Liver (tissue), 9 donors: Measurements from ENCODE around the gene ID3. TPM values are rescaled to one million over a fixed set of nuclear protein-coding genes. Genes with fewer than 3 reads are reported as not detected.

Experiments used
- DNase-seq: peaks from one replicate; pipeline ENCODE4 v3.0.0-alpha.2; 2017; ENCODE audit warnings: low spot score
- H3K27ac ChIP-seq, 2 donors: one replicate each; pipeline ENCODE4 v1.7.0; 2013; ENCODE audit warnings: inconsistent platforms in 2 of 2, low read length in 2 of 2, control low read depth in 1 of 2, low read depth in 1 of 2, mild to moderate bottlenecking in 1 of 2
- H3K27me3 ChIP-seq, 4 donors: one replicate each; pipeline versions ENCODE4 v1.6.1 to v1.7.0; 2013; ENCODE audit warnings: low read length in 3 of 4, inconsistent platforms in 1 of 4, mild to moderate bottlenecking in 1 of 4, moderate library complexity in 1 of 4; ENCODE audit not compliant: control insufficient read depth in 4 of 4, insufficient read depth in 4 of 4
- H3K36me3 ChIP-seq, 4 donors: one replicate each; pipeline versions ENCODE4 v1.6.1 to v1.7.0; 2013; ENCODE audit warnings: low read length in 3 of 4, mild to moderate bottlenecking in 3 of 4, low read depth in 1 of 4, moderate library complexity in 1 of 4; ENCODE audit not compliant: control insufficient read depth in 4 of 4, insufficient read depth in 3 of 4
- H3K4me1 ChIP-seq, 4 donors: one replicate each; pipeline versions ENCODE4 v1.6.1 to v1.7.0; 2013; ENCODE audit warnings: low read length in 3 of 4, mild to moderate bottlenecking in 3 of 4, moderate library complexity in 1 of 4; ENCODE audit not compliant: control insufficient read depth in 4 of 4, insufficient read depth in 4 of 4
- H3K4me3 ChIP-seq, 3 donors: one replicate each; pipeline versions ENCODE4 v1.6.1 to v1.7.0; 2013; ENCODE audit warnings: low read length in 3 of 3, control low read depth in 1 of 3, low read depth in 1 of 3, mild to moderate bottlenecking in 1 of 3
- H3K9ac ChIP-seq, 2 donors: one replicate each; pipeline ENCODE4 v1.7.0; 2013; ENCODE audit warnings: low read length in 2 of 2, mild to moderate bottlenecking in 2 of 2, moderate library complexity in 2 of 2, control low read depth in 1 of 2, low read depth in 1 of 2
- H3K9me3 ChIP-seq, 4 donors: one replicate each; pipeline versions ENCODE4 v1.6.1 to v1.7.0; 2013; ENCODE audit warnings: low read length in 3 of 4; ENCODE audit not compliant: control insufficient read depth in 4 of 4
- ATF3 ChIP-seq: IDR thresholded peaks from 2 replicates; pipeline ENCODE4 v1.6.1; 2016; ENCODE audit warnings: antibody characterized with exemption
- CTCF ChIP-seq: fragments of 150-350 bp; IDR thresholded peaks from 2 replicates; pipeline ENCODE4 v1.5.1; 2017; ENCODE audit warnings: improper control_type of control experiment, low read depth, low read length; ENCODE audit not compliant: missing input control
- EGR1 ChIP-seq, 2 donors: IDR thresholded peaks; 2 replicates each; pipeline ENCODE4 v1.6.1; 2016 to 2018; ENCODE audit warnings: antibody characterized with exemption in 2 of 2, low read depth in 2 of 2
- FOXA1 ChIP-seq: IDR thresholded peaks from 2 replicates; pipeline ENCODE4 v1.6.1; 2016; ENCODE audit warnings: antibody characterized with exemption
- FOXA2 ChIP-seq: IDR thresholded peaks from 2 replicates; pipeline ENCODE4 v1.6.1; 2016; ENCODE audit warnings: antibody characterized with exemption
- GABPA ChIP-seq, 2 donors: IDR thresholded peaks in 1 of 2; conservative IDR thresholded peaks in 1 of 2; 2 replicates each; pipeline ENCODE4 v1.6.1; 2016; ENCODE audit warnings: antibody characterized with exemption in 2 of 2, mild to moderate bottlenecking in 1 of 2, moderate library complexity in 1 of 2
- HNF4A ChIP-seq, 2 donors: conservative IDR thresholded peaks; 2 replicates each; pipeline ENCODE4 v1.6.1; 2016; ENCODE audit warnings: antibody characterized with exemption in 2 of 2, mild to moderate bottlenecking in 2 of 2
- HNF4G ChIP-seq: IDR thresholded peaks from 2 replicates; pipeline ENCODE4 v1.6.1; 2016; ENCODE audit warnings: antibody characterized with exemption
- JUND ChIP-seq, 2 donors: IDR thresholded peaks; 2 replicates each; pipeline ENCODE4 v1.6.1; 2016; ENCODE audit warnings: antibody characterized with exemption in 2 of 2
- MAX ChIP-seq: IDR thresholded peaks from 2 replicates; pipeline ENCODE4 v1.6.1; 2016; ENCODE audit warnings: antibody characterized with exemption
- NR2F2 ChIP-seq: IDR thresholded peaks from 2 replicates; pipeline ENCODE4 v1.6.1; 2016; ENCODE audit warnings: antibody characterized with exemption
- RAD21 ChIP-seq, 2 donors: IDR thresholded peaks; 2 replicates each; pipeline ENCODE4 v1.6.1; 2016; ENCODE audit warnings: antibody characterized with exemption in 2 of 2, mild to moderate bottlenecking in 2 of 2
- REST ChIP-seq: IDR thresholded peaks from 2 replicates; pipeline ENCODE4 v1.6.1; 2016; ENCODE audit warnings: antibody characterized with exemption, mild to moderate bottlenecking
- RXRA ChIP-seq, 2 donors: IDR thresholded peaks; 2 replicates each; pipeline ENCODE4 v1.6.1; 2017 to 2018; ENCODE audit warnings: antibody characterized with exemption in 2 of 2, mild to moderate bottlenecking in 1 of 2
- SP1 ChIP-seq: IDR thresholded peaks from 2 replicates; pipeline ENCODE4 v1.6.1; 2018; ENCODE audit warnings: antibody characterized with exemption, mild to moderate bottlenecking
- TAF1 ChIP-seq: conservative IDR thresholded peaks from 2 replicates; pipeline ENCODE4 v1.6.1; 2016; ENCODE audit warnings: antibody characterized with exemption, mild to moderate bottlenecking
- YY1 ChIP-seq: IDR thresholded peaks from 2 replicates; pipeline ENCODE4 v1.6.1; 2016; ENCODE audit warnings: antibody characterized with exemption, mild to moderate bottlenecking
- ZBTB33 ChIP-seq: IDR thresholded peaks from 2 replicates; pipeline ENCODE4 v1.6.1; 2016; ENCODE audit warnings: antibody characterized with exemption
- WGBS: extraction: QIAGEN DNeasy Blood & Tissue Kit; methylation state at CpG from one replicate; pipeline ENCODE4 v1.1.7; 2013; 5-methylcytosine and 5-hydroxymethylcytosine counted together
- polyA plus RNA-seq, 2 donors: library from polyadenylated mRNA; stranded (reverse) in 1 of 2; unstranded in 1 of 2; fragments of 200-250 nt in 1 of 2; fragments of >200 nt in 1 of 2; fragmentation: Nextera tagmentation in 1 of 2; extraction: Ambion mirVana in 1 of 2; gene quantifications; one replicate each; pipeline versions ENCODE4 v1.2.1 to v1.2.3, GENCODE V29; 2013 to 2015
- total RNA-seq, 2 donors: library from RNA; depleted of rRNA; stranded (reverse); fragments of >200 nt; gene quantifications; one replicate each; pipeline ENCODE4 v1.2.3, GENCODE V29; 2014
- donor health status: healthy.
- donor health status: healthy.
- donor health status: healthy.
- donor health status: healthy.
- donor health status: healthy.

ID3 gene
- total and polyA plus RNA-seq, 4 donors: 21.6 to 42.6 (median 37.9) TPM

- Histone ChIP-seq H3K4me3 (no peak overlapping the region), H3K27me3 (peaks cover 0 to 3% (median 1%) of the 10 kb centered on the region in 4 donors), H3K27ac (no peak overlapping the region), H3K4me1 (no peaks in the 10 kb centered on the region), H3K36me3 (no peaks in the 10 kb centered on the region), H3K9me3 (no peaks in the 10 kb centered on the region), H3K9ac (no peak overlapping the region)
- no peak for TF ChIP-seq TAF1
- TF ChIP-seq RAD21 (IDR thresholded peaks at IDR 0.05): no peak
- no peak for TF ChIP-seq ATF3
- TF ChIP-seq GABPA (IDR thresholded peaks at IDR 0.05 in 1 of 2, conservative IDR thresholded peaks at IDR 0.05 in 1 of 2): no peak
- no peak for TF ChIP-seq HNF4G
- no peak for TF ChIP-seq HNF4A (conservative IDR thresholded peaks at IDR 0.05)
- no peak for TF ChIP-seq NR2F2
- no peak for TF ChIP-seq JUND (IDR thresholded peaks at IDR 0.05)
- TF ChIP-seq FOXA2: no peak
- no peak for TF ChIP-seq ZBTB33
- no peak for TF ChIP-seq EGR1 (IDR thresholded peaks at IDR 0.05; ENCODE audit: low read depth in 2 of 2)
- TF ChIP-seq YY1: no peak
- no peak for TF ChIP-seq RXRA (IDR thresholded peaks at IDR 0.05)
- TF ChIP-seq SP1: no peak
- TF ChIP-seq CTCF: no peak
- TF ChIP-seq MAX: no peak
- no peak for TF ChIP-seq REST
- no peak for TF ChIP-seq FOXA1
- DNase-seq: no peak
- 83% methylated on average over 4 of the region's 4 CpGs for WGBS
Measured at GRCh38 chr1:23573574-23574182, 14.4 kb upstream of the ID3 start.
